ENCODE results near the gene TXLNG. TPM values are rescaled to one million over a fixed set of nuclear protein-coding genes. Genes with fewer than 3 reads are reported as not detected.

TXLNG gene
- total and polyA plus RNA-seq, 2 of the 13 experiments (the other 11 are each of a cell fraction or from before 2014, with no cell fraction given): 13.1 to 15.5 TPM

DNA sequence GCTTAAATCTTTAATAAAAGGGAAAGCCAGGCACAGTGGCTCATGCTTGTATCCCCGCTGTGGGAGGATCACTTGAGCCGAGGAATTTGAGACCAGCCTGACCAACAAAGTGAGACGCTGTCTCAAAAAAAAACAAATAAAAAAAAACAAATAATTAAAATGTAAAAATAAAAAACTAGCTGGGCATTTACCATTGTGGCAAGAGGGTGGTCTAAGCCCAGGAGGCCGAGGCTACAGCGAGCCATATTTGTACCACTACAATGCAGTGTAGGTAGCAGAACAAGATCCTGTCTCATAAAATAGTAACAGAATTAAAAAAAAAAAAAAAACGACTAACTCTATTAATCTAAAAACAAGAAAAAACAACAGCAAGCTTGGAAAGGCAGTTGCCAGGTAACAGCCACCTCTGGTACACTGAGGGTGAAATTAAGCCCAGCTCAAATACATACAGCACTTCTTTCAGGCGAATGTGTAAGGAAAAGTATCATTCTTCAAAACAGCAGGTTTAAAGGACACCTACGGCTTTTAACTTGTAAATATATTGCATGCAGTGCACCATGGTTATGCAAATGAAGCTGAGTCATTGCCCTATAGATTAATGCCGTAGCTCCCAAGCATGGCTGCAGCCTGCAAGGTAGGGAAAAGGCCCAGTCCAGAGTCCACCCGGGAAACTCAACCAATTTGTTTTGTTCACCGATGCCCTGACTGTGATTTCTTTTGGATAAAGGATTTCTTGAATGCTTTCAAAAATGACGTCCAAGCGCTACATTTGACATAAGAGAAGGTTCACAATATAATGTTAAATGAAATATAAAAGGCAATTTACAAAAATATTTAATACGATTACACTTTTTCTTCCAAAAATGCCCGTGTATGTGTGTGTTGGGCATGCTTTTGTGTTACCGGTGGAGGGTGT lies 14.5 kb upstream of the TXLNG start (continued):
- no peak for TF ChIP-seq SMAD9 (CRISPR knock-in tag; IDR thresholded peaks at IDR 0.05)
- TF ChIP-seq ZNF225 (CRISPR knock-in tag; IDR thresholded peaks at IDR 0.05): no peak
- no peak for TF ChIP-seq SAFB2 (CRISPR knock-in tag; IDR thresholded peaks at IDR 0.05; ENCODE audit: borderline replicate concordance, low read depth)
- no peak for TF ChIP-seq FOSL1 (CRISPR knock-in tag; IDR thresholded peaks at IDR 0.05; ENCODE audit: borderline replicate concordance)
- peak; percentile 37; the same call in 1 of the 2 replicates for TF ChIP-seq YEATS4 (CRISPR knock-in tag; IDR thresholded peaks at IDR 0.05; ENCODE audit: borderline replicate concordance)
- no peak for TF ChIP-seq ZNF550 (CRISPR knock-in tag; IDR thresholded peaks at IDR 0.05; ENCODE audit: borderline replicate concordance)
- TF ChIP-seq POLR2AphosphoS2 (IDR thresholded peaks at IDR 0.05; ENCODE audit: low read depth, low read length): peak; percentile 94
- peak in 1 of 2 experiments; percentile 29; a peak in 1 of 4 replicates for TF ChIP-seq MAFK (conservative IDR thresholded peaks at IDR 0.05 in 1 of 2, IDR thresholded peaks at IDR 0.05 in 1 of 2; ENCODE audit: low read length in 2 of 2)
- TF ChIP-seq SMAD3 (CRISPR knock-in tag; IDR thresholded peaks at IDR 0.05): no peak
- peak in 1 of 2 experiments; percentile 16; a peak in 1 of 4 replicates for TF ChIP-seq EP300 (IDR thresholded peaks at IDR 0.05; ENCODE audit: low read depth in 2 of 2, low read length in 2 of 2)
- no peak for TF ChIP-seq EP300 (CRISPR knock-in tag; IDR thresholded peaks at IDR 0.05; ENCODE audit: borderline replicate concordance)
- no peak for TF ChIP-seq SRF (IDR thresholded peaks at IDR 0.05; ENCODE audit: low read depth, low read length)
- no peak for TF ChIP-seq MLLT10 (CRISPR knock-in tag; IDR thresholded peaks at IDR 0.05)
- TF ChIP-seq, protein P1, sequence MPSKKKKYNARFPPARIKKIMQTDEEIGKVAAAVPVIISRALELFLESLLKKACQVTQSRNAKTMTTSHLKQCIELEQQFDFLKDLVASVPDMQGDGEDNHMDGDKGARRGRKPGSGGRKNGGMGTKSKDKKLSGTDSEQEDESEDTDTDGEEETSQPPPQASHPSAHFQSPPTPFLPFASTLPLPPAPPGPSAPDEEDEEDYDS (CRISPR knock-in tag; IDR thresholded peaks at IDR 0.05): peak; percentile 96
- TF ChIP-seq, protein P2, sequence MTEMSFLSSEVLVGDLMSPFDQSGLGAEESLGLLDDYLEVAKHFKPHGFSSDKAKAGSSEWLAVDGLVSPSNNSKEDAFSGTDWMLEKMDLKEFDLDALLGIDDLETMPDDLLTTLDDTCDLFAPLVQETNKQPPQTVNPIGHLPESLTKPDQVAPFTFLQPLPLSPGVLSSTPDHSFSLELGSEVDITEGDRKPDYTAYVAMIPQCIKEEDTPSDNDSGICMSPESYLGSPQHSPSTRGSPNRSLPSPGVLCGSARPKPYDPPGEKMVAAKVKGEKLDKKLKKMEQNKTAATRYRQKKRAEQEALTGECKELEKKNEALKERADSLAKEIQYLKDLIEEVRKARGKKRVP (CRISPR knock-in tag; IDR thresholded peaks at IDR 0.05): peak in 1 of 2 experiments; percentile 59; a peak in 1 of 4 replicates
- TF ChIP-seq PHF21A (CRISPR knock-in tag; IDR thresholded peaks at IDR 0.05): peak; percentile 69
- TF ChIP-seq ZFP1 (CRISPR knock-in tag; IDR thresholded peaks at IDR 0.05): no peak
- no peak for TF ChIP-seq ZBTB21 (CRISPR knock-in tag; IDR thresholded peaks at IDR 0.05)
- no peak for TF ChIP-seq ZNF296 (CRISPR knock-in tag; conservative IDR thresholded peaks at IDR 0.05)
- TF ChIP-seq, protein P3, sequence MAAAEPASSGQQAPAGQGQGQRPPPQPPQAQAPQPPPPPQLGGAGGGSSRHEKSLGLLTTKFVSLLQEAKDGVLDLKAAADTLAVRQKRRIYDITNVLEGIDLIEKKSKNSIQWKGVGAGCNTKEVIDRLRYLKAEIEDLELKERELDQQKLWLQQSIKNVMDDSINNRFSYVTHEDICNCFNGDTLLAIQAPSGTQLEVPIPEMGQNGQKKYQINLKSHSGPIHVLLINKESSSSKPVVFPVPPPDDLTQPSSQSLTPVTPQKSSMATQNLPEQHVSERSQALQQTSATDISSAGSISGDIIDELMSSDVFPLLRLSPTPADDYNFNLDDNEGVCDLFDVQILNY (CRISPR knock-in tag; conservative IDR thresholded peaks at IDR 0.05): no peak
- TF ChIP-seq ZNF207 (IDR thresholded peaks at IDR 0.05; ENCODE audit: borderline replicate concordance): no peak
- peak; percentile 56 for TF ChIP-seq SAP130 (CRISPR knock-in tag; IDR thresholded peaks at IDR 0.05; ENCODE audit: low read depth)
- TF ChIP-seq AHR (CRISPR knock-in tag; IDR thresholded peaks at IDR 0.05): no peak
- TF ChIP-seq RBM22 (optimal IDR thresholded peaks at IDR 0.05; ENCODE audit: low read length): peak; percentile 57
- peak; percentile 60; the same call in 1 of the 2 replicates for TF ChIP-seq ZC3H4 (CRISPR knock-in tag; IDR thresholded peaks at IDR 0.05; ENCODE audit: borderline replicate concordance)
- TF ChIP-seq, protein P4, sequence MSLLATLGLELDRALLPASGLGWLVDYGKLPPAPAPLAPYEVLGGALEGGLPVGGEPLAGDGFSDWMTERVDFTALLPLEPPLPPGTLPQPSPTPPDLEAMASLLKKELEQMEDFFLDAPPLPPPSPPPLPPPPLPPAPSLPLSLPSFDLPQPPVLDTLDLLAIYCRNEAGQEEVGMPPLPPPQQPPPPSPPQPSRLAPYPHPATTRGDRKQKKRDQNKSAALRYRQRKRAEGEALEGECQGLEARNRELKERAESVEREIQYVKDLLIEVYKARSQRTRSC (CRISPR knock-in tag; IDR thresholded peaks at IDR 0.05; ENCODE audit: low read depth): no peak
- 0 out of 2 replicates have a peak, but pooled peaks have one; percentile 21 for TF ChIP-seq FOXK1 (CRISPR knock-in tag; IDR thresholded peaks at IDR 0.05; ENCODE audit: borderline replicate concordance, low read depth)
- TF ChIP-seq CREM (IDR thresholded peaks at IDR 0.05): peak; percentile 53; the same call in 1 of the 2 replicates
- no peak for TF ChIP-seq CREM (CRISPR knock-in tag; IDR thresholded peaks at IDR 0.05)
- no peak for TF ChIP-seq HNRNPL (IDR thresholded peaks at IDR 0.05; ENCODE audit: low read depth, low read length)
